GM12878 (cell line): ENCODE data around the gene FOXO3. TPM values are rescaled to one million over a fixed set of nuclear protein-coding genes. Genes with fewer than 3 reads are reported as not detected.

Source experiments
- ATAC-seq: fragments of 200-7000 bp; cut with Tn5 transposase; 3 replicates; pipeline ENCODE4 v1.9.1; 2020; ENCODE audit warnings: mild to moderate bottlenecking, moderate library complexity
- BruUV-seq: library from RNA; stranded (reverse); fragments of 400-500 nt; replicated peaks from 2 replicates; lab custom pipeline; 2021; lab: Mats Ljungman, UMichigan
- CTCF ChIA-PET: fragments of 300-600 bp; sonication (Branson Sonifier 250); formaldehyde crosslinking; extraction: SDS; loops from one replicate; lab custom pipeline; 2021; ENCODE audit warnings: inconsistent platforms; lab: Yijun Ruan, JAX
- POLR2A ChIA-PET: fragments of 350-600 bp; formaldehyde crosslinking; extraction: SDS; loops from one replicate; lab custom pipeline; 2021; ENCODE audit warnings: inconsistent platforms; lab: Charles Lee
- RAD21 ChIA-PET: fragments of 300-600 bp; sonication (Branson Sonifier 250); formaldehyde crosslinking; loops from one replicate; lab custom pipeline; 2023; ENCODE audit warnings: antibody characterized with exemption; ENCODE audit not compliant: unreplicated experiment; lab: Charles Lee
- SMC1A ChIA-PET: fragments of 300-600 bp; sonication (Branson Sonifier 250); formaldehyde crosslinking; loops from one replicate; lab custom pipeline; 2023; ENCODE audit not compliant: unreplicated experiment, uncharacterized antibody; lab: Charles Lee
- DNase-seq: peaks from one replicate; pipeline ENCODE4 v3.0.0-alpha.2; 2011; ENCODE audit warnings: low read depth, low spot score
- FAIRE-seq: peaks from 3 replicates; lab custom pipeline; 2011; peaks lifted over from hg19 to GRCh38; lab: Jason Lieb, UNC
- H2AFZ ChIP-seq: 2 replicates; pipeline ENCODE4 v1.6.0; 2011; ENCODE audit warnings: low read depth, low read length, control low read depth; ENCODE audit not compliant: control insufficient read depth
- H3K27ac ChIP-seq: 2 replicates; pipeline ENCODE4 v1.5.1; 2011; ENCODE audit warnings: control low read depth; ENCODE audit not compliant: control insufficient read depth, insufficient read depth
- H3K27me3 ChIP-seq, 2 experiments: replicated peaks in 1 of 2; 2 replicates each; pipeline versions ENCODE4 v1.6.0 to v1.6.1; 2011; ENCODE audit warnings: low read length in 1 of 2; ENCODE audit not compliant: control insufficient read depth in 2 of 2, insufficient read depth in 2 of 2
- H3K36me3 ChIP-seq, 2 experiments: 2 replicates each; pipeline ENCODE4 v1.5.1; 2011; ENCODE audit warnings: low read length in 1 of 2; ENCODE audit not compliant: control insufficient read depth in 2 of 2, insufficient read depth in 2 of 2
- H3K4me1 ChIP-seq: 2 replicates; pipeline ENCODE4 v1.6.1; 2011; ENCODE audit warnings: mild to moderate bottlenecking, low read length, moderate library complexity, mixed read lengths; ENCODE audit not compliant: control insufficient read depth, insufficient read depth
- H3K4me2 ChIP-seq: 2 replicates; pipeline ENCODE4 v1.6.0; 2011; ENCODE audit warnings: control low read depth; ENCODE audit not compliant: control insufficient read depth, insufficient read depth
- H3K4me3 ChIP-seq: fragments of 200-600 bp; sonication (generic); 2 replicates; pipeline ENCODE4 v1.5.1; 2016
- H3K79me2 ChIP-seq: 2 replicates; pipeline ENCODE4 v1.6.0; 2011; ENCODE audit warnings: low read length; ENCODE audit not compliant: control insufficient read depth, insufficient read depth
- H3K9ac ChIP-seq: 2 replicates; pipeline ENCODE4 v1.8.0; 2011; ENCODE audit warnings: low read length, control low read depth, mixed read lengths; ENCODE audit not compliant: control insufficient read depth, insufficient read depth
- H3K9me3 ChIP-seq: replicated peaks from 3 replicates; pipeline ENCODE4 v1.5.1; 2011; ENCODE audit warnings: mild to moderate bottlenecking, low read length; ENCODE audit not compliant: control insufficient read depth, insufficient read depth
- H4K20me1 ChIP-seq: 2 replicates; pipeline ENCODE4 v1.6.0; 2011; ENCODE audit not compliant: control insufficient read depth, insufficient read depth
- BCL11A ChIP-seq: IDR thresholded peaks from 2 replicates; pipeline ENCODE4 v1.6.1; 2011; ENCODE audit warnings: low read depth, low read length
- RAD21 ChIP-seq: IDR thresholded peaks from 2 replicates; pipeline ENCODE4 v1.6.1; 2011; ENCODE audit warnings: mild to moderate bottlenecking, low read depth, low read length, moderate library complexity; ENCODE audit not compliant: insufficient read depth
- SRF ChIP-seq, 2 experiments: IDR thresholded peaks; 2 replicates each; pipeline ENCODE4 v1.6.1; 2011; ENCODE audit warnings: low read depth in 2 of 2, low read length in 2 of 2, mild to moderate bottlenecking in 1 of 2, moderate library complexity in 1 of 2
- USF1 ChIP-seq: IDR thresholded peaks from 2 replicates; pipeline ENCODE4 v1.6.1; 2011; ENCODE audit warnings: borderline replicate concordance, low read depth, mild to moderate bottlenecking, moderate library complexity, mixed read lengths, low read length; ENCODE audit not compliant: insufficient read depth; ENCODE audit errors: extremely low read length
- ZBTB40 ChIP-seq: fragments of 450-650 bp; IDR thresholded peaks from 2 replicates; pipeline ENCODE4 v1.6.1; 2016; ENCODE audit warnings: mild to moderate bottlenecking, moderate library complexity, borderline replicate concordance
- ZNF384 ChIP-seq: IDR thresholded peaks from 2 replicates; pipeline ENCODE4 v1.6.1; 2012; ENCODE audit warnings: low read depth, mild to moderate bottlenecking, low read length, improper control_type of control experiment, borderline replicate concordance
- WGBS: methylation state at CpG from one replicate; pipeline ENCODE4 v1.1.6; 2016; ENCODE audit warnings: low lambda C conversion rate; ENCODE audit not compliant: insufficient replicate concordance, insufficient coverage; ENCODE audit errors: missing lambda C conversion rate; 5-methylcytosine and 5-hydroxymethylcytosine counted together
- in situ Hi-C: fragments of 300-500 bp; cut with MboI; formaldehyde crosslinking; loops from 9 replicates; pipeline ENCODE4 v1.14.3; 2018; ENCODE audit warnings: mixed read lengths
- intact Hi-C: fragments of 100-400 bp; cut with micrococcal nuclease; formaldehyde crosslinking; loops from one replicate; pipeline ENCODE4 v1.14.2; 2022; ENCODE audit not compliant: unreplicated experiment
- polyA plus RNA-seq, 11 experiments: library from polyadenylated mRNA; depleted of rRNA in 4 of 11; unstranded in 6 of 11; stranded (reverse) in 5 of 11; fragments of >200 nt; fragmentation: Nextera tagmentation in 4 of 11; fragmentation: Illumina TruSeq in 1 of 11; extraction: Ambion mirVana in 4 of 11; extraction: Trizol in 1 of 11; gene quantifications; 1 replicate in 1 of 11; 2 replicates in 10 of 11; pipeline versions ENCODE4 v1.2.1 to v1.2.3, GENCODE V29; 2011 to 2016; ENCODE audit warnings: inconsistent platforms in 2 of 11, missing spikeins in 2 of 11, low read depth in 1 of 11
- total RNA-seq, 4 experiments: library from RNA; depleted of rRNA in 3 of 4; stranded (reverse); fragments of >200 nt in 3 of 4; fragmentation: Illumina TruSeq in 1 of 4; extraction: Trizol in 1 of 4; gene quantifications; 2 replicates each; pipeline versions ENCODE4 v1.2.1 to v1.2.3, GENCODE V29; 2013 to 2021
- TF ChIP-seq, protein P1 (sequence below): IDR thresholded peaks from 2 replicates; pipeline ENCODE4 v1.6.1; 2011; ENCODE audit warnings: low read depth, low read length, improper control_type of control experiment, borderline replicate concordance

FOXO3 gene
- total and polyA plus RNA-seq, 10 of the 15 experiments (the other 5 are each of a cell fraction or from before 2014, with no cell fraction given): 0.82 to 4.5 (median 1.7) TPM

DNA sequence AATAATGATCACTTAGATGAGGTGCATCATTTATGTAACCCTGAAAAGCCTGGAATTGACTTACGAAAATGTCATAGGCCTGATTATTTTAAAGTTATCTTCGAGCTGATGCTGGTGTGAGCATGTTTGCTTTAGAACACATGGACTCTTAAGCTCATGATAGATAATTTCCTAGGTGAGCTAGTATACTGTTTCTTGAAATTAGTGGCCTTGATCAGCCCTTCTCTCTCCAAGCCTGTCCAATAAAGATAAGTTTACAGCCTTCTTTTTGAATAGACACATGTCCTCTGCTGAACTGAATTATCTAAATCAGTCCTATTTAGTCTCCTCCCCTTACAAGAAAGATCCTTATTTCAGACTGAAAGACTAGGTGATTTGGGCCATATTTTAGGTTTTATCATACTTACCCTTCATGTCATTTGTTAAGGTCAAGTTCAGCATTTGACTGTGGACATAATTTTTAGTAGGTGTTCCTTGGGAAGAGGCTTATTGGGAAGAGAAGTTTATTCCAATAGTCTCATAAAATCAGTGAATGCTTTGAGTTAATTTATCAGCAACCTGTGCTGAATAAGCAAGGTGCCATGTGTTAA, 15.3 kb downstream of the FOXO3 start (continued):
- no peak for TF ChIP-seq RAD21

- CTCF ChIA-PET: interaction anchor here (0.9 to 1.7 kb wide), 5 partner anchors 10 to 259 kb away, joined by 3 to 11 read pairs (median 4); no protein-coding TSS in a partner anchor
- POLR2A ChIA-PET: interaction anchor here (1.3 kb wide), 1 partner anchor 21 kb away, joined by 6 read pairs; no protein-coding TSS in a partner anchor
- Histone ChIP-seq H3K27ac (no peak overlapping the region), H3K79me2 (peaks cover 5% of the 10 kb centered on the region), H2AFZ (no peak overlapping the region), H3K27me3 (no peaks in the 10 kb centered on the region), H3K9me3 (no peaks in the 10 kb centered on the region), H3K9ac (no peak overlapping the region)
- in situ Hi-C loops (no loop called here), intact Hi-C loops (no loop called here)
- RAD21 ChIA-PET: interaction anchor here (1.1 kb wide), 1 partner anchor 10 kb away, joined by 3 read pairs; no protein-coding TSS in a partner anchor
- no peak for FAIRE-seq
- no peak; the same call in 2 of the 3 replicates for ATAC-seq
- BruUV-seq: no TSS peak
- TF ChIP-seq ZBTB40: peak; percentile 70
- TF ChIP-seq, protein P1, sequence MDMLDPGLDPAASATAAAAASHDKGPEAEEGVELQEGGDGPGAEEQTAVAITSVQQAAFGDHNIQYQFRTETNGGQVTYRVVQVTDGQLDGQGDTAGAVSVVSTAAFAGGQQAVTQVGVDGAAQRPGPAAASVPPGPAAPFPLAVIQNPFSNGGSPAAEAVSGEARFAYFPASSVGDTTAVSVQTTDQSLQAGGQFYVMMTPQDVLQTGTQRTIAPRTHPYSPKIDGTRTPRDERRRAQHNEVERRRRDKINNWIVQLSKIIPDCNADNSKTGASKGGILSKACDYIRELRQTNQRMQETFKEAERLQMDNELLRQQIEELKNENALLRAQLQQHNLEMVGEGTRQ: no peak
- TF ChIP-seq ZNF384: no peak
- TF ChIP-seq USF1: no peak
- no peak for TF ChIP-seq BCL11A
- no peak for TF ChIP-seq SRF (IDR thresholded peaks at IDR 0.05; ENCODE audit: low read depth in 2 of 2, low read length in 2 of 2)
- TF ChIP-seq, all 136 proteins: peak for 1
- H4K20me1 ChIP-seq: no peaks in the 10 kb centered on the region
- no peaks in the 10 kb centered on the region for H3K4me1 ChIP-seq
- no peak for DNase-seq
- WGBS: 19% methylated on average over 1 of the region's 1 CpG
- no peak overlapping the region for H3K4me2 ChIP-seq
- peaks cover 0 to 3% of the 10 kb centered on the region in 2 experiments; a peak in 1 of 4 replicates for H3K36me3 ChIP-seq
- no peak overlapping the region for H3K4me3 ChIP-seq
- SMC1A ChIA-PET: interaction anchor here (2.0 to 3.2 kb wide), 3 partner anchors 11 to 37 kb away, joined by 4 to 24 read pairs (median 17); no protein-coding TSS in a partner anchor
Observed at GRCh38 chr6:108576709-108577108, 16.0 kb downstream of the FOXO3 start.
